GM12874 (cell line): ENCODE data around the gene TRIM44.

ENCODE experiments used
- TF ChIP-seq, protein P1 (sequence below): IDR thresholded peaks from 2 replicates; pipeline ENCODE4 v1.5.1; 2011; ENCODE audit warnings: low read depth, mild to moderate bottlenecking, control low read depth, low read length, moderate library complexity; ENCODE audit not compliant: insufficient read depth

Gene TRIM44

DNA sequence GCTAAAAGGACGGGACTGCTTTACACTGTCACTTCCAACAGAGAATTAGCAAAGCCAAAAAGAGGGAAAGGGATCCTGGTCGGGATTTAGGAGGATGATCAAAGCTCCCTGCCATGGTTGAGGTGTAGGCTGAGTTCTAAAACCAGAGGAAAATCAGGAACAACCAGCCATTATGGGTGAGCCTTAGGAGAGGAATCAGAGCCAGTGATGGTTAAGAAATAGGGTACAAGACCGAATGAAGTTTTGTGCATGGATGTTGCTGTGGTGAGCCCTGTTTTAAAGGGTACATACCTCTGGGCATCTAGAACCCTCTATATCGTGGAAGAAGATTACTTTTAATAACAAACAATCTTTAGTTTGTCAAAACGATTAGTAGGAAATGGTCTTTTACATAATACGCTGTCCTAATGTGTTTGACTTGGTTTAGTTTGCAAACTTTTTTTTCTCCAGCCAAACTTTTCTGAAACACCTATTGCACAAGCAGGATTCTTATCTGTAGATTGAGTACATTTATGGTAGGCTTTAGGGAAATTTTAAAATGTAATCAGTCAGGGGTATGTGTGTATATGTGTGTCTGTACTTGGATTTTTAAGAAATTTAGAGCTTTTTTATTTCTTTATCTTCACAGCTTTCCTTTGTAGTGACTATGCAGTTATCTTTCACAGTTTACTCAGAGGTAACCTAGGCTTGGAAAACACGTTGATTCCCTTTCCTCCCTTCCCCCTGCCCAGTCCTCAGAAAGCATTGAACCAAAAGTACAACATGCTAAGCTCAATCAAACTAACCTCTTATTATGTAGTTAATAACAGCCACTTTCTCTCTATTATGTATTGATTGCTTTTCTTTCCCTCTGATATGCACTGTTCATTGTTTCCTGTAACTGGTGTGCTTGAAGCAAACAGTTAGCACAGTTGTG is 26.8 kb downstream of the TRIM44 start:
- TF ChIP-seq, protein P1, sequence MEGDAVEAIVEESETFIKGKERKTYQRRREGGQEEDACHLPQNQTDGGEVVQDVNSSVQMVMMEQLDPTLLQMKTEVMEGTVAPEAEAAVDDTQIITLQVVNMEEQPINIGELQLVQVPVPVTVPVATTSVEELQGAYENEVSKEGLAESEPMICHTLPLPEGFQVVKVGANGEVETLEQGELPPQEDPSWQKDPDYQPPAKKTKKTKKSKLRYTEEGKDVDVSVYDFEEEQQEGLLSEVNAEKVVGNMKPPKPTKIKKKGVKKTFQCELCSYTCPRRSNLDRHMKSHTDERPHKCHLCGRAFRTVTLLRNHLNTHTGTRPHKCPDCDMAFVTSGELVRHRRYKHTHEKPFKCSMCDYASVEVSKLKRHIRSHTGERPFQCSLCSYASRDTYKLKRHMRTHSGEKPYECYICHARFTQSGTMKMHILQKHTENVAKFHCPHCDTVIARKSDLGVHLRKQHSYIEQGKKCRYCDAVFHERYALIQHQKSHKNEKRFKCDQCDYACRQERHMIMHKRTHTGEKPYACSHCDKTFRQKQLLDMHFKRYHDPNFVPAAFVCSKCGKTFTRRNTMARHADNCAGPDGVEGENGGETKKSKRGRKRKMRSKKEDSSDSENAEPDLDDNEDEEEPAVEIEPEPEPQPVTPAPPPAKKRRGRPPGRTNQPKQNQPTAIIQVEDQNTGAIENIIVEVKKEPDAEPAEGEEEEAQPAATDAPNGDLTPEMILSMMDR: no peak

DNA sequence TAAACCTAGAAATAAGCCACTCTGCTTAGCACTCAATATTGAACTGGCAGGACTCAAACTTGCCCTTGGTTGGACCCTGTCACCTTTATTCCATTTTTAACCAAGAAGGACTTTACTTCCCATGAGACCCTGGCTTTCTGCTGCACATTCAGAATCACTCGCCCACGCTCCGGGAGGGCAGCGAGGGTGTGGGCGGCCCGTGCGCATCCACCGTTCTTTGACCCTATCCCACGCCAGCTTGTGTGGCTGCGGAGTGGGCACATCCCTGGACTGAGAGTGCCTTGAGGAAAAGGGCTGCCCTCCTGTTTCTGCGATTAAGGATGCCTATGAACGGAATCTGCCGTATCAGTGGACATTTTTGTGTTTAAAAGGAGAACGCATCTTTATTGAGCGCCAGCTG is 39.6 kb downstream of the TRIM44 start:
- TF ChIP-seq, protein P1: no peak

DNA sequence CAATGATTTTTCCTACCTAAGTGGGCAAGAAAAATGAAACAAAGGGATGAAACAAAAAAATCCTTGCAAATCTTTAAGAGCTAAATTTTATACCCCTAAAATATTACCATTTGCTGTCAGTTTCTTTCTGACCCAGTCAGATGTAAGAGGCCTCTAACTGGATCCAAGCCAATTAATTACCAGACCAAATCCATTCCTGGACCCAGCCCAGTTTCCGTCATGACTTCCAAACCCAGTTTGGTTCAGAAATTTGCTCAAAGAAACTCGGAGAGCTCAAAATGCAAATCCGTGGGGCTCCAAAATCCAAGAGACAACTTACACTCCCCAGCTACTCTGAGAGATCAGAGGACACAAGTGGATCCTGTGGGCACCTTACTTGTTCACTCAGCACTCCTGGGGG is 46.8 kb downstream of the TRIM44 start:
- TF ChIP-seq, protein P1: no peak

DNA sequence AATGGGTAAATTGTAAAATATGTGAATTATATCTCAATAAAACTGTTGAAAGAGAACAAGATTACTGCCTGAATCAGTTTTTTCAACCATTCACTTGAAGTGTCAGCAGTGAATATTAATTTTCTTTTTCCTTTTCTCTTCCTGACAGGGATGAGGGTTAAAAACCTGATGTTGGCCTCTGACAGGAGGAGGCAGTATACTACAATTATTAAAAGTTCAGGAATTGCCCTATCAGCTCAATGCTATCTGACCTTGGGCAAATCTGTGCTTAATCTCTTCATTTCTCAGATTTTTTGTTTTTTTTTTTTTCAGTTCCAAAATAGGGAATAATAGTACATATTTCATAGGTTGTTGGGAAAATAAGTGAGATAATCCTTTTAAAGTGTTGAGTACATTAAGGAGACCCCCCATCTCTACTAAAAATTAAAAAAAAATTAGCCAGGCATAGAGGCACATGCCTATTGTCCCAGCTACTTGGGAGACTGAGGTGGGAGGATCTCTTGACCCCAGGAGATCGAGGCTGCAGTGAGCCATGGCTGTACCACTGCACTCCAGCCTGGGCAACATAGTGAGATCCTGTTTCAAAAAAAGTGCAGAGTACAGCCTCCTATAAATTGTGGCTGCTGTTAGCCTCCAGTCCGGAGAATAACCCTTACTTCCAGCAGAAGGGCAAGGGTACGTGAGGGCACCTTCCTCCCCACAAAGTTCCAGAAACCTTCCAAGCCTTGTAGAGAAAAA is 48.8 kb downstream of the TRIM44 start:
- TF ChIP-seq, protein P1: no peak

DNA sequence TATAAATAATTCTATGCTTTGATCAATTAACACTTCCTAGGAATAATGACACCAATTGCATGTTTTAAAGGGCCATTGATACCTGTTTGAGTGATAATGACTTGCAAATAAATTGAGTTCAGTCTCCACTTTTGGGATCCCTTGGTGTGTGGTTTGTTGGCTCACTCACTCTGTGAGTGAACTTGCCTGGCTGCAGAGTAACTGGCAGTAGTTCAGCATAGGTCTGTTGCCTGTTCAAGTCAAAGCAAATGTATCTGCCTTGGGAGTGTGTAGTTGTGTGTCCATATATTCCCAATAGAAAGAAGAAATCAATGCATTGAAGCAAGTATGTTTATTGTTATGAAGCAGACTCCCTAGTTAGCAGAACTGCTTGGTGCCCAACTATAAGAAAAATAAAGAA is 49.3 kb downstream of the TRIM44 start:
- TF ChIP-seq, protein P1: no peak

DNA sequence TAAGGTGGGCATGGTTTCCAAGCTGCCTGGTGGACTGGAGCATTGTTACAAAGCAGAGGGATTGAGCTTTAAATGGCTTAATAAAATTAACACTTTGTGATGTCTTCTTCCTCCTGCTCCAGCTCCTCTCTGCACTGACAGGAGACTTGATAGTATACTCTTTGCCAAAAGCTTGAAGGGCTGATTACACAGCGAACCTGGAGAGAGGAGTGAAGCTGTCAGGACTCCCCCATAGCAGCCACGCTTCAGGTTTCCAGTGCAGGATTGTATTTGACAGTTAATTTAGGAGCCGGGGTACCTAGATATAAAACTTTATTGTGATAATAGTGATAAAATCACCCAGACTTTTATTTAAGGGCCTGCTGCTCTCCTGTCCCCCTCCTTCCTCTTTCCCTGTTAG is 50.0 kb downstream of the TRIM44 start:
- TF ChIP-seq, protein P1: no peak

DNA sequence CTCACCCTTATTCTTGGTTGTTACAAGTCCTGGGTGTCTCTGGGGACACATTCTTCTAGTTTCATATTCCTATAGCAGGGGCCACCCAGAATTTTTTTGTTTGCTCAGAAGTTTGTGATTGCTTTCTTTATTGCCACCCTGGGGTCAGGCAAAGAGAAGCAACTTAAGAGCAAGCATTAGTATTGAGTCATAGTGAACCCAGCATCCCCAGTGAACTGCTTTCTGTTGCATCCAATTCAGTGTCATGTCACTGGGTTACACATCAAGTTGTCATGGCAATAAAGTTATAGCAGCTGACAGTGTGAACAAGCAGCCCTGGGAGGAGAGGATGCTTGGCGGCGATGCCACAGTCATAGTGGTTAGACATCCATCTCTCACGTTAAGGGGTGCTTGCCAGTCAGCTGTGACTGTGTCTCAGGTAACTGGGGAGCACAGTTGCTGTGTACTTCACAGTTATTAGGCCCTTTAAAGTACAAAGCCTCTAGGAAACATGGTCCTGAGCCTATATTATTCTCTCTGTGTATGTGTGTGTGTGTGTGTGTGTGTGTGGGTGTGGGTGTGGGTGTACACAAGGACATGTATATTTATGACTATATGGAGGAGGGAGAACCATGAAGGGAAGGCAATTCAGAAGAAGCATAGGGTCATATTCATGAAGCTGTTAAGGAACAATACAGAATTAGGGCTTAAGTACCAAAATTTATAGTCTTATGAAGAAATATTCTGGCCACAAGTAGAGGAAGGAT is 52.5 kb downstream of the TRIM44 start:
- TF ChIP-seq, protein P1: no peak
